ENCODE results near the gene HSF2.
A peak's percentile ranks its signal among the peaks of the same experiment; 100 is the strongest.

Gene HSF2, protein sequence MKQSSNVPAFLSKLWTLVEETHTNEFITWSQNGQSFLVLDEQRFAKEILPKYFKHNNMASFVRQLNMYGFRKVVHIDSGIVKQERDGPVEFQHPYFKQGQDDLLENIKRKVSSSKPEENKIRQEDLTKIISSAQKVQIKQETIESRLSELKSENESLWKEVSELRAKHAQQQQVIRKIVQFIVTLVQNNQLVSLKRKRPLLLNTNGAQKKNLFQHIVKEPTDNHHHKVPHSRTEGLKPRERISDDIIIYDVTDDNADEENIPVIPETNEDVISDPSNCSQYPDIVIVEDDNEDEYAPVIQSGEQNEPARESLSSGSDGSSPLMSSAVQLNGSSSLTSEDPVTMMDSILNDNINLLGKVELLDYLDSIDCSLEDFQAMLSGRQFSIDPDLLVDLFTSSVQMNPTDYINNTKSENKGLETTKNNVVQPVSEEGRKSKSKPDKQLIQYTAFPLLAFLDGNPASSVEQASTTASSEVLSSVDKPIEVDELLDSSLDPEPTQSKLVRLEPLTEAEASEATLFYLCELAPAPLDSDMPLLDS

DNA sequence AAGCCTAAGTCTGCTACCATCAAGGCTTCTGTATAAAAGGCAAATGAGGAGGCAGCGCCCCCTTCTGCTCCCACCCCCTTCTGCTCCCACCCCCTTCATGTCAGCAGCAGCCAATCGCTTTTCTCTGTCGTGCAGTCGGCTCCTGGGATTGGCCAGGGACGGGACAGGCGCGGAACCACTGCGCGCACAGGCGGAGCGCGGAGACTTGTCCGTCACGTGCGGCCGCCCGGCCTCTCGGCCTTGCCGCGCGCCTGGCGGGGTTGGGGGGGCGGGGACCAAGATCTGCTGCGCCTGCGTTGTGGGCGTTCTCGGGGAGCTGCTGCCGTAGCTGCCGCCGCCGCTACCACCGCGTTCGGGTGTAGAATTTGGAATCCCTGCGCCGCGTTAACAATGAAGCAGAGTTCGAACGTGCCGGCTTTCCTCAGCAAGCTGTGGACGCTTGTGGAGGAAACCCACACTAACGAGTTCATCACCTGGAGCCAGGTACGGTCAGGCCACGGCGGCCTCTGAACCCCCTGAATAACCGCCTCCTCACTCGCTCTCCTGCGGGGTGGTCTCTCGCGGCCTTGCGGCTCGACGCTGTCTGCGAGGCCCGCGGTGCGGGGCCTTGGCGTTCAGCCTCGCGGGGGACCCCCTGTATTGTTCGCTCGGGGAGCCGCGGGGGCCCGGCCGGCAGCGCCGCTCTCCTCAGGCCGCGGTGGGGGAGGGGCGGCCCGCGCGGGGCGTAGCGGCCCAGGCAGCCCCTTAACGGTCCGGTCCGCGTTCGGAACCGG lies at the start of gene HSF2:
HSF2 (plus strand) TSS at position 305 of the 773 bp plus-strand sequence; CDS start at position 391, 86 bp downstream.
- DNase-seq, result peak; percentile 98

DNA sequence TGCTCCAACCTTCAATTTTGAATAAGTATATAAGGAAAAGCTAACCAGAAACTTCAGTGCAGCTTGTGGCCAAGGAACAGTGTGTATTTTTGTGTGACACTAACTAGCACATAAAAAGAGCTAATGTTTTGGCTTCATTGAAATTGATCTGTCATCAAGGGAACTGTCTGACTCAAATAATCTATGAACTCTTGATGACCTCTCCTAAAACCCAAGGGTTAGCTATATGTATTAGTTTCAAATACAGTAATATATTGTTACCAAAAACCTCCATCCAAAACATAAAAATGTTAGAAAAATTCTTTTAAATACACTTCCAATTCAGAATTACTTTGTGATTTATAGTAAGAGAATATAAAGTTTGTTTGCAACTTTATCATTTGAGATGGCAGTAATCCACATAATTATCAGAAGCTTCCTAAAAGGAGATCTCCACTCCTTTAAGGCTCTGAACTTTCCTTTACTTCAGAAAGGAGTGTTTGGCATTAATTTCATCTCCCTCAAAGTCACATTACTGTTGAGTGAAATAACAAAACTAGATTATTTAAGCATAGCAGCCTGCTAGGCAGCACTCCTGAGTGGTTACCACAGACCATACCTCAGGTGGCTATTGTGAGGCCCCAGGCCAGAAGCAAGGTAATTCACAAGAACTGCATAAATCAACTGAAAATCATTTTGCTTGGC lies 46.3 kb upstream of the HSF2 start:
- no peak for DNase-seq

DNA sequence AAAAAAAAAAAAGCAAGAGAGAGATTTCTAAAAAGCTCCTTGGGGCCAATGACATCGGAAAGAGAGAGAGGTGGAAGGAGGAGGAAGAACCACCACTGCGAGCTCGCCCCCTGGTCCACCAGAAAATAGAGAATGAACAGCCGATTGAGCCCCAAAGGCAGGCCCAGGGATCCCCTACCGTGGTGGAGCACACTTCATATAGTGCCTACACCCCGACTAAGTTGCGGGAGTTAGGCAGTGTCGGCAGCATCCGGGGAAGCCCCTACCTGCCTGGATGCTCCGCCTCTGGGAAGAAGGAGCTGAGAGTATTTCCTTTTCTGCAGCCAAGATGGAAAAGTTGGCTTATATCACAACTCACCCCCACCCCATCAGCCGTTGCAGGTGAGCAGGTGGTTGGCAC lies 38.6 kb upstream of the HSF2 start:
- no peak for DNase-seq

DNA sequence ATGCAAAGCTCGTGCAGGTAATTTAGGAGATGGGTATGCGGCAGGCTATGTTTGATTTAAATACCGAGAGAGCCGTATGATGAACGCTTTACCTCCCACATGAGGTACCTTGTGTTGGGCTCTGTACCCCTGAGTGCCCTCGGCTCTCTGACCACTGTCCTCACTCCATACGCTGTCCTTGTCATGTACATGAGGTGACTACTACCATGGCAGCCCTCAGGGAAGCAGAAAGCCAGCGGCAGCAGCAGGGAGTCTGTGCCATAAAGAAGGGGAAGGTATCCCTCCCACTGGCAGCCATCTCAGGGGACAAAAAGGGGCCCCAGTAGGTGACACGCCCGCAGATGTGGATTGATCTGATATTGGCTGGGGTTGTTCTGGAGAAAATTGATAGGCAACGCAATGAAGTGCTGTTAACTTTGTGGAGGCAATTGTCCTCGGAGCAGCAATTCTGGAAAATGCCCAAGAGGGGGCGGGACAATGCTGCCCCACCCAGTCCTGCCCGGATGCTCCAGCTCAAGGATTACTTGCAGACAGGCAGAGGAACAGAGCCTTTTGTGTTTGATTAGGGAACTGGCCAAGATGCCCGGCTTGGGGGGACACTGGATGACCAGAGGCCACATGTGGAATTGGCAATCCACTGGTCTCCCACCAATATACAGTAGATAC lies 38.0 kb upstream of the HSF2 start:
- no peak for DNase-seq

DNA sequence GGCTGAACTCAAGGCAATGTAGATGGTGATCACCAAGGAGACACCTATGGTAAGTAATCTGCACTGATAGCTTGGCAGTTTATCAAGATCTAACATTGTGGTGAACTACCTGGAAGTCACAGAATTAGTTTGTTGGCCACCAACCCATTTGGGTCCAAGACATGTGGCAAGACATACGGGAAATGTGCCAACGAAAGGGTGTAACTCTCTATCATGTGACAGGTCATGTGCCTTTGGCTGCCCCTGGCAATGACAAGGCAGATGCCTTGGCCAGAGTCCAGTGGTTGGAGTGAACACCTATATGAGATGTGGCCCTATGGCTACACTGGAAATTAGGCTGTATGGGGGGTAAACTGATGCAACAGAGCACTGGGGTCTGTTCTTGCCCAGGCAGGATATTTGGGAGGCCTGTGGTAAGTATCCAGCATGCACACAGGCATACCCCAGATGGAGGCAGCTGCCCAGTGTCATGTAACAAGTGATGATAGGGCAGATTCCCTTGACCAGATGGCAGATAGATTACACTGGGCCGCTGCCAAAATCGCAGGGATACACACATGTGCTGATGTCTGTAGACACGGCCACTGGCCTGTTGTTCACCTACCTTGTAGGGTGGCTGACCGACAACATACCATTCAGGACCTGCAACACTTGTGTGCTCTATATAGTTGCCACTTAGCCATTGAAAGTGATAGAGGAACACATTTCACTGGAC lies 35.5 kb upstream of the HSF2 start:
- no peak for DNase-seq

DNA sequence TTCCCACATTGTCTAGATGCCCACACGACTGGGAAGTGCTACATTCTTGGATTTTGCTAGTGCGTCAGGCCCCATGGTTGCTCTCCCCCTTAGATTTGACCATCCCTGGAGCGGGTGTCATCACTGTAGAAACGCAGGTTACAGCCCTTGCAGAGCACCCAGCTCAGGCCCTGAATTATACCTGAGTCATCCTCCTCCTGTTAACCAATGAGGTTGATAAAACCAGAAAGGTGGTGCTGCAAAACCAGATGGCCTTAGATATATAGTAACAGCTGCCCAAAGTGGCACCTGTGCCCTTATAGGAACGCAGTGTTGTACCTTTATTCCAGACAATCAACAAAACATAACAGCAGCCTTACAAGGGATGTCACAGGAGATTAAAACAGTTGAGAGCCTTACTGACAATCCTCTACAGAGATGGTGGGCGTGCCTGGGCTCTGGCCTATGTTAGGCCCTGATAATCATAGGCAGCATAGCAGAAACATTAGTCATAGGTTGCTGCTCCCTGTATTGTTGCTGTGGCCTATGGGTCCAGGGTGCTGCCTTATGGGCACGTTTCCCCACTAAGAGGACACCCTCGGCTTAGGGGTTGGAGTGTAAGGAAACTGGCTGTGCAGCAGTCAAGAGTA lies 33.6 kb upstream of the HSF2 start:
- no peak for DNase-seq

DNA sequence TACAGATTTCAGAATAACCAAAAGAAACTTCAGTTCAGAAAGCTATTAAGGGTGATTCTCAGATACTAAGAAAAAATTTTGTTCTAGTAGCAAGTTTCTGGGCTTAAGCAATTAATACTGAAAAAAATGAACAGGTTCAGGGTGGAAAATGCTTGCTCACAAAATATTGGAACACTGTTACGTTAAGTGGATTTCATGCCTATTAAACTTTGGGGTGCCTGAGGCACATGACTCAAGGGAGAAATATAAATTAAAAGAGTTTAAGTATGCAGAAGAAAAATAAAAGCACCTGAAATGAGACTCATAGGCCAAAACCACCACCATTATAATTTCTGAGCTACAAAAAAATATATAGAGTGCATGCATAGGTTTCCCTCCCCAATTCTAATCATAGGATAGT lies 32.3 kb upstream of the HSF2 start:
- no peak for DNase-seq

DNA sequence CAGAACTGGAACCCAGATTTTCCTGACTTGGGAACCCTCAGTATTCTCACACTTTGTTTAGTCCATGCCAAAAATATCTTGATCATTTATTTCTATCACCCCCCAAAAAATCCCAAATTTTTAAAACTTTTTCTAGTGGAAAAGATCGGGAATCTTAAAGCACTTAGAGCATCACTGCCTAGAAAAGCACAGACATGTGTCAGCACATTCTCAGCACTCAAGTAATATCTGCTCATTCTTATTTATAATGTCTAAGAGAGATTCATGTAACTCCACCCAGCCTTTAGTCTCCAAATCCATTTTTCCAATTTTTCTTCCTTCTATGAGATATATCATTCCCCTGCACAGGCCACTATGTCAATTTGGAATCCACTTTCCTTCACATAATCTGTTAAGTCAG lies 29.9 kb upstream of the HSF2 start:
- DNase-seq, result no peak

DNA sequence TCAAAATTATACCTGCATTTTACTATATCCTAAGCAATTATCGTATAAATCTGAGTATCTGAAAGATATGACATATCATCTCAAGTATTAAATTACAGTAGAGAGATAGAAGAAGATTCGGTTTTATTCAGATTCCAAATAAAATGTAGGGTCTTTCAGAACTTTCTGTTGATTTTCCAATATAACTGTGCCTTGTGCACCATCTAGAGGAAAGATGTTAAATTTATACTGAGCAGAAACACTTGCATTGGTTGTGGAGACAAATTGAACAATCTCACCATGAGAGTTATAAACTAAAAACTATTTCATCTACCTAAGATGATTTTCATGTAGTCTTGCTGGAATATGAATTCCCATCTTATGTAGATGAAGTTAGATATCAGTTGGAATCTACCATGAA lies 26.8 kb upstream of the HSF2 start:
- DNase-seq, result no peak

DNA sequence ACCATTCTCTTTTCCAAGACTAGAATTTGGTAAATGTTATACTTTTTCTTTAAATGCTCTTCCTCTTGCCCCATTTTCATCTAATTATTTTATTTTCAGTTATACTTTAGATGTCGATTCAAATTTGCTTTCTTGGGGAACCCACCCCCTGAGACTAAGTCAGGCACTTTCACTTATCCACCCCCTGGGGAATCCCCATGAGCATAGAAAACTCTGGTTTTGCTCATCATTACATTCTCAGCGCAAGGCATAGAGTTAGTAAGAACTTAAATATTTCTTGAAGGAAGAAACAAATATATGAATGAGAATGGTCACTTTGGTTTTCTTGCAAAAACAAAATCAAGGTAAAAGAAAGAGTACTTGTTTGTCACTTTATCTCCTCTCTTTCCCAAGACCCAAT lies 25.1 kb upstream of the HSF2 start:
- DNase-seq, result peak; percentile 18

DNA sequence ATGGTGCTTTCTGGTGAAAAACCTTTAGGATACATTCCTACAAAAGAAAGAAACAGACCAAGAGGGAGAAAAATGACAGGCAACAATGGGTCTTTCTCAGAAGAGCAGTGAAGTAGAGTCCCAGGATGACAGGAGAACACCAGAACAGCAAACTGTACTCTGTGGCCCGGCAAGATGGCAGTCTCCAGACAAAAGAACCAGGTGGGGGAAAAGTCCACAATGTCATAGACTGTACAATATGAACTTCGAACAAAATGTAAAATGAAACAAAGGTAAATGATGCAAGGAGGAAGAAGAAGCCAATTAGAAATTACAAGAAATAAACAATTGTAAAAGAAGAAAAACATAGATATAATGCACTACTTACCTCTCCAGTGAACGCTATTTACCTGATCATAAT lies 23.2 kb upstream of the HSF2 start:
- DNase-seq, result no peak

DNA sequence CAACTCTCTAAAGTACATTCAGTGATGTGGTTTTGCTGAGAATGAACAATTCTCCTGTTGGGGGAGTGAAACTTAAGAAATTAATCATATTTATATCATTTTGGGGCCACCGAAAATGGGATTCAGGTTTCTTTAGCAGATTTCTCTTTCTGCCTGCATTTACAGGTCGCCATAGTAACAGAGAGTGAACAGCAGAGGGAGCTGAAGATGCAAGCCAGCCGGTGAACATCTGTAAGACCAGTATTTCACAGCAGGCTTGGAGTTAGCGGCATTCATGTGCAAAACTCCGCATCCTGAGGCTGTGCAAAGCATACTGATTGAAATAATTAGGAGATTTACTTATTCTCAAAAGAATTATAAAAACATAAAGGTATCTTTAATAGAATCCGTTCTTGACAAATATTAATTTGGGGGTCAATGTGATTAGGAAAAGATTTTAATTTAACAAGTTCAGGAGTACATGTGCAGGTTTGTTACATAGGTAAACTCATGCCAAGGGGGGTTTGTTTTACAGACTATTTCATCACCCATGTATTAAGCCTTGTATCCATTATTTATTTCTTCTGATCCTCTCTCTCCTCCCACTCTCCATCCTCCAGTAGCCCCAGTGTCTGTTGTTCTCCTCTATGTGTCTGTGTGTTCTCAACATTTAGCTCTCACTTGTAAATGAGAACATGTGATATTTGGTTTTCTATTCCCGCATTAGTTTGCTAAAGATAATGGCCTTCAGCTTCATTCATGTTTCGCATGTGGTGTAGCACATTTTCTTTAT lies 17.8 kb upstream of the HSF2 start:
- DNase-seq, result peak; percentile 75

DNA sequence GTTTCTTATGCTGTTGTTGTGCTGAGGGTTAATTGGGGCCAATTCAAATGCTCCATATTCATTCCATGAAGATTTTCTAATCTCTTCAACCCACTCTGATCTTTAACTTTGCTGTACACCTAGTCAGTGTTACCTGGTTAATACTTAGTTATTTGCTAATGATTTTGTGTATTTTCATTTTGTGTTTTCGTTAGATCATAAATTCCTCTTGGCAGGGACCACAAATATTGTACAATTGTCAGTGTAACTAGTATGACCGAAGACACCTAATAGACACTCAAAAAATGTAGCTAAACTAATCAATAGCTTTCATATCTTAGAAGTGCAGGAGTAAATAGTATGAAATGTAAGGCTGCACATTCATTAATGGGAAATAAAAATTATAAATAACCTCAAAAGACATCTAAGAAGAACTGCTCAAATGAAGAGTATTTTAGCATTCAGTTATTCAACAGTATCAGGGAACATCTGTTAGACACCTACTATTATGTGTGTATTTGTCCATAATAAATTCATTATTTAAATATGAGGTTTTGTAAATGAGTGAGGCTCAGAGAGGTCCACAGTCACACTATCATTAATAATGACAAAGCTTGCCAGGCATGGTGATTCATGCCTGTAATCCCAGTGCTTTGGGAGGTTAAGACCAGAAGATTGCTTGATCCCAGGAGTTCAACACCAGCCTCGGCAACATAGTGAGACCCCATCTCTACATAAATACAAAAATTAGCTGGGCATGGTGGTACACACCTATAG lies 13.4 kb upstream of the HSF2 start:
- no peak for DNase-seq

DNA sequence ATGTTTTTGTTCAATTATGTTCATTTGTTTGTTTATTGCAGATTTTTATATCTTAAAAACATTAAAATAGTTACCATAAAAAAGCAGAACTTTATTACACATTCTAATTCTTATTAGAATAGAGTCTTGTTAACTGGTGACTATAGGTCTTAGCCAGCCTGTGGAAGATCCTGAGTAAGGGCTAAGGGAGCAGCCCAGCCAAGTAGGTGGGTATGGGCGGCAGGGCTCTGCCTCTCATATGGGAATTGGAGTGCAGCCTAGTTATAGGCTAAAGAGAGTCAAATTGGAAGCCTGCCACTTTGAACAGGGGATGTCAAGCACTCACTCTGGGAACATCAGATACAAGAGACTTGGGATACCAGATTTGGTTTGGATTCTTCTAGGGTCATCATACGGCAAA lies 10.5 kb upstream of the HSF2 start:
- no peak for DNase-seq

DNA sequence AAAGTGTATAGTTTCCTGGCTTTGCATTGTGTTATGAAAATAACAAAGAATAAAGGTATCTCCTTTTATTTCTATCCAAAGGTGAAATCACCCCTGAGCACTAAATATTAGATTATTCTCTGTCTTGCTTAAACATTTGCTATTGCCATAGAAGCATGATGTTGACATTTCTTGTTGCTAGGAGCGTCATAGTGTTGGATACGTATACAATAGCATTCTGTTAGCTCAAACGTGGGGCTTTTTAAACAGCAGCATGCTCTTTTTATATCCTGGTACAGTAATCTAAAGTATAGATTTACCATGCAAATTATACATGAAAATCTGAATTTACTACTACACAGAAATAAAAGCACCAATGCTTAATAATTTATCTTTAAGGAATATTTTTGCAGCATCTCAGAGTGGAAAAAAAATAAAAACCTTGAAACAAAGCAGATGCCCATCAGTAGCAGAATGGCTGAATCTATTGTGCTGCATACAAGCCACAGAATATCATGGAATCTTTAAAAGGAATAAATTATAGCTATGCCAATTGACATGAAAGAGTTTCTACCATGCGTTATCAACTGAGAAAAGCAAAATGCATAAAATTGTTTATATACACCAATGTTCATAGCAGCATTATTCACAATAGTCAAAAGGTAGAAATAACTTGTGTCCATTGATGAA lies 9.6 kb upstream of the HSF2 start:
- DNase-seq, result no peak

DNA sequence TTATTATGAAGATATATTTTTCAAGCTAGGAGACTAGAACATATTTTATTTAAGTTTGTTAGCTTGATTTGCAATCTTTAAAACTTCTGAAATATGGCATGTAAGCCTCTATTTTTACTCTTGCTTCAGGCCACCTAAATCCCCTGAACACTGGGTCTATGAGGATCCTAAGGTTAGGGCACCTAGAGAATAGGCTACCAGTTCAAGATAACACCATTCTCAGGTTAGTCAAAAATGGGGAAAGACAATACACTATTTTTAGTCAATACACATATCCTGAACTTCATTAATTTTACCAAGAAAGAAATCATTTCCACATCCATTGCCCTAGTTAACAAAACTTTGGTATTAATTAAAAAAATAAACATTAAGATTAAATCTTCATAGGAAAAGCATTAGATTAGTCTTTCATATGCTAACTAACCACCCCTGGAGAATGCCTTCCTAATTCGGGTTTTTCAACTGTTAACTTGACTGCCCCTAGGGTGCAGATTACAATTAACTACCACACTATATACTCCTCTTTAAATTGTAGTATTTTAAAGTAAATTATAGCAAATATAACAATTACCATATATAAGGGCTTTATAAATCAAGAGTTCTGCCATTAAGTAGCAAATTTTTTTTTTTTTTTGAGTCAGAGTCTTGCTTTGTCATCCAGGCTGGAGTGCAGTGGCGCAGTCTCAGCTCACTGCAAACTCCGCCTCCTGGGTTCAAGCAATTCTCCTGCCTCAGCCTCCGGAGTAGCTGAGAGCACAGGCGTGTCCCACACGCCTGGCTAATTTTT lies 6.7 kb upstream of the HSF2 start:
- DNase-seq, result peak; percentile 7

DNA sequence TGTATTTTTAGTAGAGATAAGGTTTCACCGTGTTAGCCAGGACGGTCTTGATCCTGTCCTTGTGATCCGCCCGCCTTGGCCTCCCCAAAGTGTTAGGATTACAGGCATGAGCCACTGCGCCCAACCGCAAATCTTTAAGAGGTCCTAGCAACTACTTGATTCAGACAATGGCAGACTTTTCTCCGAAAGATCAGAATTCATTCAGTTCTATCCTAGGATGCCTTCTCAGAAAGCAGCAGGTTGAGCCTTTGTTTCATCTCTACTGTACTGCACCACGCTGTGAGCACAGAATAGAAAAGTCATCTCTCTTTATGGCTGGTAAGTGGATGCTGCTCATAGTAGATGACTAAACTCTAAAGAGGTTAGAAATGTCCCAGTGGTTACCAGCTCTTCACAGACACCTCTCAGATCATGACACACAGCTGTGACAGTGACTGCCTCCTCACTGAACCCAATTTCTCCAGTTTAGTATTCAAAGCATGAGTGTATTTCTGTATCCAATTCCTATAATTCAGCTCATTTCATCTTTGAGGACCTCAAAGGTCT lies 6.0 kb upstream of the HSF2 start:
- DNase-seq, result peak; percentile 79

DNA sequence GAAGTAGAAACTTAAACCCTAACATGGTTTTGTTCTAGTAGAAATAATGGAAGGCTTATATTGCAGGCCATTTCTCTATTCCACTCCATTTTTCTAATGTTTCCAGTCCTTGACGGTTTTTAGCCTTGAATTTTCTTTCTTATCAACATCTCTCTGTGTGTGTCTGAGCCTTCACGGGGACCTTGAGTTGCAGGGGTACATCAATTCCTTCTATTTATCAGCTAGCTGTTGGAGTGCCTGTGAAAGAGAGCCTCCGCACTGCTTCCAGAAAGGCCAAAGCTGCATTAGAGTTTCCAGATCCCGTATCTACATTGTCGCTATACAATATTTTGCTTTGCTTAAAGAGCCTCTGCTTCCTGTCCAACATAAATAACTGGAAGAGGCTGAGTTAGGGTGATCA lies 5.4 kb upstream of the HSF2 start:
- no peak for DNase-seq

DNA sequence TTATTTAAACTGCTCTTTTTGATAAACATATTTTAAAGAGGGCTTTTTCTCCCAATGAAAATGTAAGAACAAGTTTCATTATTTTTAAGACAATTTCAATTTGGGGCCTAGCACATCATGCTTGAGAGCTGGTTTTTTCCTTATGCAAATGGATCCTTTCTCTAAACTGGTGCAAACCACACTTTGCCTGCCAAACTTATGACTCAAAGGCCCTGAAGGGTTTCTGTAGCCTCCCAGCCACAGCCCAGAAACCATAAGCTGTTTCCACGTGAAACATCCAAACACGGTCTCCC lies 451 bp upstream of the HSF2 start:
- no peak for DNase-seq

All from activated CD4-positive, alpha-beta T cell treated with anti-CD3 and anti-CD28 coated beads, Interleukin-2, amount 50 U/mL, for 16 hours (primary cell).